Astrocyte of the cerebellum (primary cell): ENCODE data around the gene SORT1.

Experiments
- DNase-seq: peaks from one replicate; pipeline ENCODE4 v3.0.0-alpha.2; 2011; ENCODE audit warnings: low read depth
- H3K4me3 ChIP-seq: 2 replicates; pipeline ENCODE4 v1.5.1; 2011; ENCODE audit warnings: mild to moderate bottlenecking, low read depth, low read length, moderate library complexity
- CTCF ChIP-seq: IDR thresholded peaks from 2 replicates; pipeline ENCODE4 v1.5.1; 2012; ENCODE audit warnings: low read length, low read depth, moderate library complexity, mild to moderate bottlenecking; ENCODE audit errors: missing control alignments
- in situ Hi-C: cut with HindIII; loops from 2 replicates; pipeline ENCODE4 v1.10.0; 2017; ENCODE audit warnings: low sequenced_read_pairs

SORT1 gene

GRCh38 chr1:109331113-109331512 is 66.6 kb downstream of the SORT1 start:
- no peak for TF ChIP-seq CTCF
- DNase-seq, result no peak
- in situ Hi-C loops, result no loop called here
- H3K4me3 ChIP-seq, result no peak overlapping the region

- DNase-seq, result no peak
- TF ChIP-seq CTCF, result no peak
- in situ Hi-C loops, result no loop called here
- no peak overlapping the region for H3K4me3 ChIP-seq
Observed at GRCh38 chr1:109327285-109327684, 70.4 kb downstream of the SORT1 start.

GRCh38 chr1:109322974-109323373 is 74.7 kb downstream of the SORT1 start:
- in situ Hi-C loops, result no loop called here
- DNase-seq, result no peak
- H3K4me3 ChIP-seq, result no peak overlapping the region
- no peak for TF ChIP-seq CTCF

GRCh38 chr1:109319114-109319513 is 78.6 kb downstream of the SORT1 start:
- DNase-seq, result no peak
- no peak overlapping the region for H3K4me3 ChIP-seq
- no peak for TF ChIP-seq CTCF
- in situ Hi-C loops, result no loop called here

GRCh38 chr1:109316506-109316905 is 81.2 kb downstream of the SORT1 start:
- DNase-seq, result no peak
- TF ChIP-seq CTCF, result no peak
- H3K4me3 ChIP-seq, result no peak overlapping the region
- in situ Hi-C loops, result no loop called here

GRCh38 chr1:109315288-109315687 is 82.4 kb downstream of the SORT1 start:
- no peak for DNase-seq
- H3K4me3 ChIP-seq, result no peak overlapping the region
- no peak for TF ChIP-seq CTCF
- in situ Hi-C loops, result no loop called here

- H3K4me3 ChIP-seq, result no peak overlapping the region
- in situ Hi-C loops, result no loop called here
- no peak for TF ChIP-seq CTCF
- DNase-seq, result peak; percentile 27
Observed at GRCh38 chr1:109314795-109315194, 82.9 kb downstream of the SORT1 start.
